Measurements from ENCODE around the gene NUDT3.

Gene NUDT3

DNA sequence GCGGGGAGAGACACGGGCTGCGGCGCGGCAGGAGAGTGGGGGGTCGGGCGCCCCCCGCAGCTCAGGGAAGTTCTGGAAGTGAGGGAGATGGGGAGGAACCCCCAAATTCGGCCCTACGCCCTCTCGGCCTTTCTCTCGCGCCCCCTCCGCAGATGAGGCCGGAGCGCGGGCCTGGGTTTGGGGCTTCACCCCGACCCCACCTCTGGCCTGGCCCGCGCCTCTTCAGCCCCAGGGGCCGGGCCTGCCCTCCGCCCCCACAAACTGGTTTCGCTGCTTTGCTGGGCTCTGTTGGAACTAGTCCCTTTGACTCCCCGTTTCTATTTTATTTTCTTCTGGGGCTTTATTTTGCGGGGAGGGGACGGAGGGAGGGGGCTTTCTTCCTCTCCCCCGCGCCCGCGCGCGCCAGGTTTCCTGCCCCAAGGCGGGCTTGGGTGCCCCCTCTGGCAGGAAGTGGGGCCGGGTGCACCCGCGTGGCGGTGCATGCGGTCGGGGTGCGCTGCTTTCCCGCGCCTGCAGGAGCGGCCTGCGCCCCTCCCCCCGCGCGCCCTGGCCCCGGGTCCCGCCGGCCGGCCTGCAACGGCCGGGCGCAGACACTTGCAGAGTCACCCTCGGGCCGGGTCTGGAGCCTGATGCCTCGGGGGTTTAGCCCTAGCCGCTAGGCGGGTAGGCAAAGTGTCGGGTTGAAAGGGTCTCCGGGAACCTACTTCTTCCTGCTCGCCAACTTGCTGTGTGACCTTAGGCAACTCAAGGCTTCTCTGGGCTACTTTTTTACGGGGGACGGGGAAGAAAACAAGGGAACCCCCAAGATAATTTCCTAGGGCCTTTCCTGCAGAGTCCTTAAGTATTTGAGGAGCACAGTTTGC, 154.5 kb downstream of the NUDT3 start:
- peak; percentile 13 to 24 for ATAC-seq

DNA sequence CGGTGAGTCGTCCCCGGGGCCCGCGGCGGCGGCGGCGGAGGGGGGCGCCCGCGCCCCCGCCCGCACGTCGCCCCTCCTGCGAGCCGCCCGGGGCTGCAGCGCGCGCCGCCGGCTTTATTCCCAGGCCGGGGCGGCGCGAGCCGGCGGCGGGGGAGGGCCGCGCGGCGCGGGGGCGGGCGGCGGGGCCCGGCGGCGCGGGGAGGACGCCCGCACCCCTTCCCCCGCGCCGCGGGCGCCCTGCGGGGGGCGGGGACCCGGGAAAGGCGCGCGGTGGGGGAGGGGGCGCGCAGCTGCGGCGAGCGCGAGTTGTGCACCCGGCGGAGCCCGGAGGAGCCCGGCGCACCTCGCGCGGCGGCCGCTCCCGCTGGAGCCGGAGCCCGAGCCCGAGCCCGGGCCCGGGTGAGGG, 155.2 kb downstream of the NUDT3 start:
- peak; percentile 0 to 5 for ATAC-seq

DNA sequence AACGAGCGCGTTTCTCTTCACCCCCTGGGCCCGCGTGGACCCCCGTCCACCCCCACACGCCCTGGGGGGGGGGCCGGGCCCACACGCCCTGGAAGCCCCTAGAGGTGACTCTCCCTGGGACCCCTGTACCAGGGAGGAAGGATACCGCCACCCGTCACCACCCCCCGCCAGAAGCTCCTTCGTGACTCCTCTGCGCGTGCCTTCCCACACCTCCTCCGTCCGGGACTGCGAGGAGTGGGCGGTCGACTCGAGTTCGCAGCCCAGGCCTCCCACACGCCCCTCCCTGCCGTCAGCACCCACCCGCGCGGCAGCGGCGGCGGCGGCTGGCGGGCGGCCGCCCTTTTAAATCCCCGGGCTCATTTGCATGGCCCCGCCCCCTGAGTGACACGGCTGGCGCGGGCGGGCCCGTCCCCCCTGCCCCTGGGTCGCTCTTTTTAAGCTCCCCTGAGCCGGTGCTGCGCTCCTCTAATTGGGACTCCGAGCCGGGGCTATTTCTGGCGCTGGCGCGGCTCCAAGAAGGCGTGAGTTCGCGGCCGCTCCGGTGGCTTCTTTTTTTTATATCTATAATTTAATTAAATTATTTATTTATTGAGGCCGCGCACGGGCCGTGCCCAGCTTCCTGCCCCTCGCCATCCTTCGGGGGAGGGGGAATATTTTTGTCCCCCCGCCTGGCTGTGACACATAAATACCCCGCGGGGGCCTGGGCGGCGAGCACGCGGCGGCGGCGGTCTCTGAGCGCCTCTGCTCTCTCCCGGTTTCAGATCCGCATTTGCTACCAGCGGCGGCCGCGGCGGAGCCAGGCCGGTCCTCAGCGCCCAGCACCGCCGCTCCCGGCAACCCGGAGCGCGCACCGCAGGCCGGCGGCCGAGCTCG, 155.8 kb downstream of the NUDT3 start, which contains the start of gene HMGA1:
TSS of gene HMGA1 (plus strand) at position 431 of the 873 bp plus-strand sequence. CDS start 3,908 bp downstream, outside the sequence.
- peak; percentile 71 to 77 for ATAC-seq

DNA sequence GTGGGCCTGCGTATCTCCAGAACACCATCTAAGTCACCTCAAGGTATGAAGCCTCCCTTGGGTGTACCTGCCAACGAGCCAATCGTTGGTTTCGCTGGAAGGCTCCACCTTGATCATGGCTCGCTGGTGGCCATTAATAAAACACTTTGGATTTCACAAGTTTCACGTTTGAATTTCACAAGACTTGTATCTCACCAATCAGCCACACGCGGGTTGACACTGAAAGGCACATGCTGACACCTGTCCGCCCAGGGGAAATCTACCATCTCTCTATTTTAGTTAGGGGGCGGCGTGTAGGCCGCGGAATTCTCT, 156.4 kb downstream of the NUDT3 start:
- peak; percentile 31 to 34 for ATAC-seq

DNA sequence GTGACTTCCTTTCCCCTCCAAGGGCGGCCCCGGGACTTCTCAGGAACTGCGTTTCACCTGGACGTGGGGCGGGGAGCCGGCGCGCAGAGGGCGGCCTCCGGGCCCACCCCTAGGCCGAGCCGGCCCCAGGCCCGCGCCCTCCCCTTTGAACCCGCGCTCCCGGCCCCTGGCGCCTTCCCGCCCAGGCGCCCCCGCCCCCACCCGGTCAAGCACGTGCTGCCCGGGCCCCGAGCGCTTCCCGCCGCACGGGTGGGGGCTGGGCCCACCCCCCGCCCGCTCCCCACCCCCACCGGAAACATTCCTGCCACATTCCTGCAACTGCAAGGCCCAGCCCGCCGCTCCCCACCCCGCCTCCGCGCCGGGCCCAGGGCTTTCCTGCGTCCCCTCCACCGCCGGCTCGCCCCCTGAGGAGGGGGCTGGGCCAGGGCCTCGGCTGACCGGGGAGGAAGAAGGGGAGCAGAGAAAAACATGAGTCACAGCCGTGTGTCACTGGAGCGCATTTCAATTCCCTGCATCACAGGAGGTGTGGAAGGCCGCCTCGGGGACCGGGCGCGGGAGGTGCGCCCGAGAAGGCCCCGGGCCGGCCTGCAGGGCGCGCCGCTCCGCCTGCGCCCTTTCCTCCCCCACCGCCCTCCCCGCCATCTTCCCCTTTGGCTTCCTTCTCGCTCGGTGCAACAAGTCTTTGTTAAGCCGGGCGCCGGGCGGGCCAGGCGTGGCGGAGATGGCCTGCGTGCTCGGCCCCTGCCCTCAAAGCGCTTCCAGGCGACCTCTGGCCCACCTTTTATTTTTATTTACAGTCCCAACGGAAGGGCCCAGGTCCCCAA, 156.9 kb downstream of the NUDT3 start:
- peak; percentile 47 to 52 for ATAC-seq

DNA sequence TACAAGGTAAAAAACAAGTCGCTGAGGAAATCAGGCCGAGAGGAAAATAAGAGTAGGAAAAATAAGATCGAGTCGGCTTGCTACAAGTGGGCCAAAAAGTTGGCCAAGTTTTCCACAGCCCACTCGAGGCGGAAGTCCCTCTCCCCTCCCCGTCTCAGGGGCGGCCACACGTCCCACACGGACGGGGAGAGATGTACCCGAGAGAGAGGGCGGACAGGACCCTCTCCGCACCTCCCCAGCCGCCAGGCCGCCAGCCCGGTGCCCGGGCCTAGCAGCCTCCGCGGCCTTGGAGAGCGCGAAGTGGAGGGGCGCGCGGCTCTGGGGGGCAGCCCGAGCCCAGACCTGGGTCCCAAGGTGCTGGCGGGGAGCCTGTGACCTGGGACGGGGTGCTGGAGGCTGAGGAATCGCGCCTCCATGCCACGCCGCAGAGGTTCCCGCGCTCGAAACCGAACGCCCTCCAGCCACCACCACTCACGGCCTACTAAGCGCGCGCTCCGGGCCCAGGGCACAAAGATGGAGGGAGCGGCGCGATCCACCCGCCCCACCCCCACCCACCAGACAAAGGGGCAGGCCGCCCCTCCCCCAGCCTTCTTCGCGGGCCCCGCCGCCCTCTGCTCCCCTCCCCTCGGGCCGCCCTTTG, 157.7 kb downstream of the NUDT3 start:
- ATAC-seq: no peak

DNA sequence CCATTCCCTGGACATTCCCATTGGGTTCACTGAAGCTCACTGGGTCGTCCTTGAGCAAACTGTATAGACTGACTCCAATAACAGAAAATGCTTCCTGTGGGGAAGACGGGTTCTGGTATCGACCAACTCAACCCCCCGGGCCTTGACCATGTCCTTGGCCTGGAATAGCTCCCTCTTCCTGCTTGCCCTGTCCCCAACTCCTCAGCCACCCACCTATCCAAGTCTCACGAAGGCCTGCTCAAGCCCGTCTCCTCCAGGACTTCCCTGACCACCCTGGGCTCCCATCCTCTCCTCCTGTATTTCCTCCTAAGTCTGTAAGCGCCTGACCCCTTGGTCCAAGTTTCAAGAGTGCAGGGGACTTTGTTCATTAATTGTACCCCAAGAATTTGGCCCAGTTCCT, 158.6 kb downstream of the NUDT3 start:
- ATAC-seq: no peak

DNA sequence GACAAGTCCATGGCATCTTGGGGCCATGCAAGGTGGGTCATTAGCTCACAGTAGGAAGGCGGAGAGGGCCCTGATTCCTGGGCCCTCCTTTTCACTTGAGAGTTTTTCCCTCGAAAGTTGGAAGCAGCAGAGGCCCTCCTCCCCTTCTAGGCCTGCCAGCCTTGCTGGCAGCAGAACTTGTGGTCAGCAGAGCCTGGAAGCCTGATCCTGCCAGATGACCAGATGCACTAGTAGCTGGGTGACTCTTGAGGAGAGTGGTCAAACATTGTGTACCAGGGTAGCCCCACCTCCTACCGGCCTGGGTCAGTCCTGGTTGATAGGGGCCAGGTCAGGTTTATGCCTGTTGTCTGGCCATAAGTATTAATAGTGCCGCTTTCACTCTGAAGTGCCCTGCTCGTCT, 159.6 kb downstream of the NUDT3 start:
- ATAC-seq: no peak

DNA sequence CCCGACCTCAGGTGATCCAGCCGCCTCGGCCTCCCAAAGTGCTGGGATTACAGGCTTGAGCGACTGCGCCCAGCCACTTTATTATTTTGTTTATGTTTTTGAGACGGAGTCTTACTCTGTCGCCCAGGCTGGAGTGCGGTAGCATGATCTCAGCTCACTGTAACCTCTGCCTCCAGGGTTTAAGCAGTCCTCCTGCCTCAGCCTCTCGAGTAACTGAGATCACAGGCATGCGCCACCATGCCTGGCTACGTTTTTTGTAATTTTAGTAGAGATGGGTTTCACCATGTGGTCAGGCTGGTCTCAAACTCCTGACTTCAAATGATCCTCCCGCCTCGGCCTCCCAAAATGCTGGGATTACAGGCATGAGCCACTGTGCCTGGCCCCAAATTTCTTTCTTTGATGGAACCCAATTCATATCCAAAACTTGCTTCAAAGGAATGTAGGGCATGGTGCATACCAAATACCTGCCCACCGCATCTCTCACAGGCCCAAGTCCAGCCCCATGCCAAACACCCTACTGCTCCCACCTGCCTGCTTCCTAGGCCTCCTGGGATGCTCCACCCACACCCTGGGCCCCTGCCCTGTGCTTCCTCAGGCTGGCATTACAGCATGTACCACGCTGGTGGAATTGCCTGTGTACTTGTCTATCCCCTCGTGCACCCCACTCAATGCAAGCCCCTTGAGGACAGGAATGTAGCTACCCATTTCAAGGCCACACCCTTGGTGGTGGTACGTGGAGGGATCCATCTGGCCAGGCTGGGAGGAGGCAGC, 160.7 kb downstream of the NUDT3 start:
- no peak for ATAC-seq

DNA sequence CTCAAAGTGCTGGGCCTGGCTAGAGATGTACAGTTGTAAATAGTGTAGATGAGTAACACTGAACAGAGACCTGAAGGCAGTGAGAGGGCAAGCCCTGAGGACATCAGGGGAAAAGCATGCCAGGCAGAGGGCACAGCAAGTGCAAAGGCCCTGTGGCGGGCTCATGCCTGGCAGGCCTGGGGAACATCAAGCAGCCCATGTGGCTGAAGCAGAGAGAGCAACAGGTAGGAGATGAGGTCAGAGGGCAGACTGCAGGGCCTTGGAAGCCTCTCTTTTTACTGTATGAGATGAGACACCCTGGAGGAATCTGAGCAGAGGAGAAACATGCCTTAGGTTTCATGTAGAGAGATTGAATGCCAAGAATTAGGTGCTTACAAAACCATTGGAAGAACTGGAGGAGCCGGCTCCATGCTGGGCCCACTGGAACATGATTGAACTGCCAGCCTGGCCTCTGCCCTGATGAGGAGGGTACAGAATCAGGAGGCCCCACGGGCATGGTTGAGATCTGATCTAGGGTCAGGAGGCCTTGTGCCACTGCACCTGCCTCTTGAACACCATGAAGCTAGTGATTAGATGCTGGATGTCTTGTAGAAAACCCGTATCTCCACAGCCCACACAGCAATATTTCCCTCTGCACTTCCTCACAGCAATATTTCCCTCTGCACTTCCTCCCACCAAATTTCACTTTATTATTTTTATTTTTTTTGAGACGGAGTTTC, 161.7 kb downstream of the NUDT3 start:
- no peak for ATAC-seq

DNA sequence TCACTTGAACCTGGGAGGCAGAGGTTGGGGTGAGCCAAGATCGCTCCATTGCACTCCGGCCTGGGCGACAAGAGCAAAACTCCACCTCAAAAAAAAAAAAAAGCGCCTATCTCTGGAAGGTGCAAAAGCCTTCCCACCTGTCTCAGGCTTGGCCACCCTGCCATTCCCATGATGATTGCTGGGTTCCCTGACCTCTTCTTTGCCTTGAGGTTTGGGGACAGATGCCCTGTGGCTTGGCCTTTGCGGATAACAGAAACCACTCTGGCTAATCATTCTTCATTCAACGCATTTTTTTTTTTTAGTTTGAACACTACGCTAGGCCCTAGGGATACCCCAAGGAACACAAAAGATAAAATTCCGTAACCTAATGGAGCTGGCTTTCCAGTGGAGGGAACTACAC, 162.6 kb downstream of the NUDT3 start:
- ATAC-seq: no peak

Measured in activated CD4-positive, CD25-positive, alpha-beta regulatory T cell treated with anti-CD3 and anti-CD28 coated beads, Interleukin-2, amount 50 U/mL, for 24 hours (primary cell).